ENCODE data around the gene SLCO1B1.
"Not testable (repeated sequence)": the region's sequence is repeated elsewhere in the genome, so short reads cannot be mapped to it uniquely, and the experiment has no call there.

The SLCO1B1 gene, protein sequence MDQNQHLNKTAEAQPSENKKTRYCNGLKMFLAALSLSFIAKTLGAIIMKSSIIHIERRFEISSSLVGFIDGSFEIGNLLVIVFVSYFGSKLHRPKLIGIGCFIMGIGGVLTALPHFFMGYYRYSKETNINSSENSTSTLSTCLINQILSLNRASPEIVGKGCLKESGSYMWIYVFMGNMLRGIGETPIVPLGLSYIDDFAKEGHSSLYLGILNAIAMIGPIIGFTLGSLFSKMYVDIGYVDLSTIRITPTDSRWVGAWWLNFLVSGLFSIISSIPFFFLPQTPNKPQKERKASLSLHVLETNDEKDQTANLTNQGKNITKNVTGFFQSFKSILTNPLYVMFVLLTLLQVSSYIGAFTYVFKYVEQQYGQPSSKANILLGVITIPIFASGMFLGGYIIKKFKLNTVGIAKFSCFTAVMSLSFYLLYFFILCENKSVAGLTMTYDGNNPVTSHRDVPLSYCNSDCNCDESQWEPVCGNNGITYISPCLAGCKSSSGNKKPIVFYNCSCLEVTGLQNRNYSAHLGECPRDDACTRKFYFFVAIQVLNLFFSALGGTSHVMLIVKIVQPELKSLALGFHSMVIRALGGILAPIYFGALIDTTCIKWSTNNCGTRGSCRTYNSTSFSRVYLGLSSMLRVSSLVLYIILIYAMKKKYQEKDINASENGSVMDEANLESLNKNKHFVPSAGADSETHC

DNA sequence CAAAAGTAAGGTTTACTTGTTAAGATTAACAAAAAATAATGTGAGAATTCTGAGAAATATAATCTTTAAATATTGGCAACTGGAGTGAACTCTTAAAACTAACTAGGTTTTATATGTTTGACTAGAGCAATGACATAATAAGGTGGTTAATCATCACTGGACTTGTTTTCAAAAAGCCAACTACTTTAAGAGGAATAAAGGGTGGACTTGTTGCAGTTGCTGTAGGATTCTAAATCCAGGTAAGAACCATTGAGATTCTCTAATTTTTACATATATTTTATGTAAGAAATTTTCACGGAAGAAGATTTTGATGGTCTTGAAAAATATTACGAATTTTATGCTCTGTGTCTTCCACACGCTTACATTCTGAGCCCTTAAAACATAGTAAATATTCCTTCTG, at the start of gene SLCO1B1:
Gene SLCO1B1 (plus strand): TSS at position 197 of the 400 bp plus-strand sequence. CDS start 10,381 bp downstream, outside the sequence.
- no peak for DNase-seq (ENCODE audit: low read depth in 2 of 2)

DNA sequence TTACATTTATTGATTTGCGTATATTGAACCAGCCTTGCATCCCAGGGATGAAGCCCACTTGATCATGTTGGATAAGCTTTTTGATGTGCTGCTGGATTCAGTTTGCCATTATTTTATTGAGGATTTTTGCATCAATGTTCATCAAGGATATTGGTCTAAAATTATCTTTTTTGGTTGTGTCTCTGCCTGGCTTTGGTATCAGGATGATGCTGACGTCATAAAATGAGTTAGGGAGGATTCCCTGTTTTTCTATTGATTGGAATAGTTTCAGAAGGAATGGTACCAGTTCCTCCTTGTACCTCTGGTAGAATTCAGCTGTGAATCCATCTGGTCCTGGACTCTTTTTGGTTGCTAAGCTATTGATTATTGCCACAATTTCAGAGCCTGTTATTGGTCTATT, 46.2 kb upstream of the SLCO1B1 start:
- not testable (repeated sequence) for DNase-seq (ENCODE audit: low read depth in 2 of 2)

DNA sequence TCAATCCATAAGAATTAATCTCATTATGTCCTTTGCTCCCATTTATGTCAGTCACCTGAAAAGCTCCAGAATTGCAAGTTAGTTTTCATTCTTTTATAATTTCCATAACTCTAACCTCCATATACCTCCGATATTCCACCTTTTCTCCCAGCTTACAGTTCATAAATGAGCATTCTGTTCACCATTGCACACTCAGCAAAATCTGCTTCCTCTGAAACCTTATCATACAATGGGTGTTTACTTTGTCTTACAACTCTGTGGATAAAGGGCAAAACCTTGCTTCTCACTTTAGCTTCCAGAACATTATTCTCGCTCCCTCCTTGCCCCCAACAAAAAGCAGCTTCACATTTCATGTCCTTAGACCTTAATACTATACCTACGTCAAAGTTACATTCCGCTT, 19.3 kb upstream of the SLCO1B1 start:
- no peak for DNase-seq (ENCODE audit: low read depth in 2 of 2)

DNA sequence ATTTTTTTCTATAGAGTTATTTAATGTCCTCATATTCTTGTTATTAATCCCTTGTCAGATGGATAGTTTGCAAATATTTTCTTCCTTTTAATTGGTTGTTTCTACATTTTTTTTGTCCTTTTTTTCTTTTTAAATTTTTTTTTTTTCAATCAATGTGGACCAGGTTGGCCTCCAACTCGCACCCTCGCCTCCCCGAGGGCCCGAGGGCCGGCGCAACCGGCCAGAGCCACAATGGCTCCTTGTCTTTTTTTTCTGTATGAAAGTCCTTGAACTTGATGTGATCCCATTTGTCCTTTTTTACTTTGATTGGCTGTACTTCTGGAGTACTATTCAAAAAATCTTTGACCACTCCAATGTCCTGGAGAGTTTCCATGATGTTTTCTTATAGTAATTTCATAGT, 17.7 kb upstream of the SLCO1B1 start:
- no peak for DNase-seq (ENCODE audit: low read depth in 2 of 2)

DNA sequence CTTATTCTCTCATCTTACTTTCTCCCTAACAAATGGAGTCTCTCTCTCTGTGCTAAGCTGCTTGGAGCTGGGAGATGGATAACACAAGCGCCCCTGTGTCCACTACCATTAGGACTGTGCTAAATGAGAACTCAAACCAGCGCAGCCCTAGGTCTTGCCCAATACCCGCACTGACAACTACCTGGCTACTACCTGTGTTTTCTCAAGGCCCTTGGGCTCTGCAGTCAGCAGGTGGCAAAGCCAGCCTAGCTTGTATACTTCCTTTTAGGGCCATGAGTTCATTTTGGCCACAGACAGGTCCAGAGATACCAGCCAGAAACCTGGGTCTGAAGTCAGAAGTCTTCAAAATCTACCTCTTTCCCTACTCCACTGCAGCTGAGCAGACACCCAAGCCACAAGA, 13.0 kb upstream of the SLCO1B1 start:
- no peak for DNase-seq (ENCODE audit: low read depth in 2 of 2)

DNA sequence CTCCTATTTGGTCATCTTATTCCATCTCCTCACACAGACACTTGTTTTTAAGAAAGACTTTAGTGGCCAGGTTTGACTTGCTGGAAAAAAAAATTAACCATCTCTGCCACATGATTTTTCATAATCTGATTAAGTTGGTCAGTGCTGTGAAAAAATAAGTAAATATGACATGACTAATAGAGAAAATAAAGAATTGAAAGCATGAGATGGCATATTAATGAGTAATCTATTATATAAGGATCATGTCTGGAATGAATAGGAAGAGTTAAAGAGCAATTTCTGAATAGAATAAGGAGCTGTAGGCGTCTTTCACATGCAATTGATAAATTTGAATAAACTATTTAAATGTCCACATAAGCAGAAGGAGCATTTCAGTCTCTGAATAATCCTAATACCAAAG, 12.2 kb upstream of the SLCO1B1 start:
- no peak for DNase-seq (ENCODE audit: low read depth in 2 of 2)

DNA sequence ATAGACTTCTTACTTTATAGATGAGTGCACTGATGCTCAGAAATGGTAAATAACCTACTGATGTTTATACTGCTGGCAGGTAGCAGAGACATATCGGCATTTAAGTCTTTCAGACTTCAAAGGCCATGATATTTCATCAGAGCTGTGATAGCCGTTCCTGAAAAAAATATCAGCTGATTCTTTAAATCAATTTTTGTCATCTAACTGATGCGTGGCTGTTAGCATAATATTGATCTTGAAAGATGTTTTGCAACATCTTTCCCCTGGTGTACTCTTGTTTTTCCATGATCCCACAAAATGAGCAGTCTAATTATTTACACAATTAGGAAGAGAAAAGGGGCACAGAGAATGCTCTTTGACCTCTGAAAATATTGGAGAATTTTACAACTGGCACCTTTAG, 1.6 kb upstream of the SLCO1B1 start:
- DNase-seq (ENCODE audit: low read depth in 2 of 2), result no peak

DNA sequence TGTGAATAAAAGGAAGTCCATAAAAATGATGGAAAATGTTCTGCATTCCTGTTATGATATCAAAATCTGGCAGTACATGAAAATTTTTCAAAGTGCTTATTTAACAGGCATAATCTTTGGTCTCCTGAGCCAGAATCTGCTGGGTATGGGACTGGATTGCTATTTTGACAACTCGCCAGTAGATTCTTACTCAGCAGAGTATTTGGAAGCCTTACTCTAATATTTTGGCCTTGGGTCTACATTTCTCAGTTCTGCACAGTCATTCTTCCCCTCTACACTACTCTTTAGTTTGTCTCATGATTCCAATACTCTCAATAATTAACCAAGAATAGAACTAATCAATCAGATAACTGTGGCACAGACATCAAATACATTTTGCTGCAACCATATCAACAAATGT, 1.1 kb upstream of the SLCO1B1 start:
- DNase-seq (ENCODE audit: low read depth in 2 of 2), result no peak

DNA sequence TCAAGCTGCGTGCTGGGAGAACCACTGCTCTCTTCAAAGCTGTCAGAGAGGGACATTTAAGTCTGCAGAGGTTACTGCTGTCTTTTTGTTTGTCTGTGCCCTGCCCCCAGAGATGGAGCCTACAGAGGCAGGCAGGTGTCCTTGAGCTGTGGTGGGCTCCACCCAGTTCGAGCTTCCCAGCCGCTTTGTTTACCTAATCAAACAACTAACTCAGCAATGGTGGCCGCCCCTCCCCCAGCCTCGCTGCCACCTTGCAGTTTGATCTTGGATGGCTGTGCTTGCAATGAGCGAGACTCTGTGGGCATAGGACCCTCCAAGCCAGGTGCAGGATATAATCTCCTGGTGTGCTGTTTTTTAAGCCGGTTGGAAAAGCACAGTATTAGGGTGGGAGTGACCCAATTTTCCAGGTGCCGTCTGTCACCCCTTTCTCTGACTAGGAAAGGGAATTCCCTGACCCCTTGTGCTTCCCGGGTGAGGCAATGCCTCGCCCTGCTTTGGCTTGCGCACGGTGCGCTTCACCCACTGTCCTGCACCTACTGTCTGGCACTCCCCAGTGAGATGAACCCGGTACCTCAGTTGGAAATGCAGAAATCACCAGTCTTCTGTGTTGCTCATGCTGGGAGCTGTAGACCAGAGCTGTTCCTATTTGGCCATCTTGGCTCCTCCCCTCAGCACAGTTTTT, 6.5 kb downstream of the SLCO1B1 start:
- DNase-seq (ENCODE audit: low read depth in 2 of 2), result not testable (repeated sequence)

DNA sequence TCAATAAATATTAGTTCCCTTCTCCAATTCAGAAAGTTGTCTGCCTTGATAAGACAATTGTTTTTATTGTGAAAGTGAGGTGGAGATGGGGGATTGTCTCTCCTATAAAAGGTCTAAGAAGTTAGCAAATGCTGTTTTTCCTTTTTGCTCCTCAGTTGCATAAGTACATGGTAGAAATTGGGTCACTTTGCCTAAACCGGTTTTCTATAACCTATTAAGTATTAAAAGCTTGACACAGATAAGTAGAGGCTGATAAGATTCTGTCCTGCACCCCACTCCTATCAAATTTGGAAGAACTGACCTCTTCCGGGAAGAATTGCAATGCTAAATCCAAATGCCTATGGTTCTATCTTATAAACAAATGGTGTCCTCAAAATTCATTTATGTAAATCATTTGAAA, 7.0 kb downstream of the SLCO1B1 start:
- no peak for DNase-seq (ENCODE audit: low read depth in 2 of 2)

DNA sequence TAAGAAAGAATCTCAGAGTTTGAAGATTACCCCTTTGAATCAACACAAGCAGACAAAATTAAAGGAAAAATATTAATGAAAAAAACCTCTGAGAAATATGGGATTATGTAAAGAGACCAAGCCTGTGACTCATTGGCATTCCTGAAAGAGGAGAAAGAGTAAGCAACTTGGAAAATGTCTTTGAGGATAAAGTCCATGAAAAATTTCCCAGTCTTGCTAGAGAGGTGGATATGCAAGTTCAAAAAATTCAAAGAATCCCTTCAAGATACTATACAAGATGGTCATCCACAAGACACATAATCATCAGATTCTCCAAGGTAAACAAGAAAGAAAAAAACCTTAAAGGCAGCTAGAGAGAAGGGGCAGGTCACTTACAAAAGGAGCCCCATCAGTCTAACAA, 13.3 kb downstream of the SLCO1B1 start:
- DNase-seq (ENCODE audit: low read depth in 2 of 2), result no peak

DNA sequence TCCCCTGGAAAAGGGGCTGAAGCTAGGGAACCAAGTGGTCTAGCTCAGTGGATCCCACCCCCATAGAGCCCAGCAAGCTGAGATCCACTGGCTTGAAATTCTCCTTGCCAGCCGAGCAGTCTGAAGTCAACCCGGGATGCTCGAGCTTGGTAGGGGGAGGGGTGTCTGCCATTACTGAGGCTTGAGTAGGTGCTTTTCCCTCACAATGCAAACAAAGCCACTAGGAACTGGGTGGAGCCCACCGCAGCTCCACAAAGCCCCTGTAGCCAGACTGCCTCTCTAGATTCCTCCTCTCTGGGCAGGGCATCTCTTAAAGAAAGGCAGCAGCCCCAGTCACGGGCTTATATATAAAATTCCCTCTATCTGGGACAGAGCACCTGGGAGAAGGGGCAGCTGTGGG, 18.9 kb downstream of the SLCO1B1 start:
- DNase-seq (ENCODE audit: low read depth in 2 of 2), result not testable (repeated sequence)

DNA sequence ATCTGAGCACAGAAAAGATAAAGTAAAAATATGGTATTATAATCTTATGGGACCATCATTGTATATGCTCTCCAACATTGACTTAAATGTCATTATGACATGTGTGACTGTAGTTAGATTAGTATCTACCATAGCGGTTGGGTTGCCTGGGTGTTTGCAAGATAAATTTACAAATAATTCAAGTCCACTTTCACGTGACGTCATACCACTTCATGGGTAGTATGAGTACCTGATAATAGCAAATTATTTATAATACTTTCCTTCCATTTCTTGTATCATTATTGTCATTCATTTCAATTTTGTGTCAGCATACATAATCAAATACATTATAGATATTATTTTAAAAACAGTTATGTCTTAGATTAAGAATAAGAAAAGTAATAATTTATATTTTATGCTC, 20.2 kb downstream of the SLCO1B1 start:
- no peak for DNase-seq (ENCODE audit: low read depth in 2 of 2)

DNA sequence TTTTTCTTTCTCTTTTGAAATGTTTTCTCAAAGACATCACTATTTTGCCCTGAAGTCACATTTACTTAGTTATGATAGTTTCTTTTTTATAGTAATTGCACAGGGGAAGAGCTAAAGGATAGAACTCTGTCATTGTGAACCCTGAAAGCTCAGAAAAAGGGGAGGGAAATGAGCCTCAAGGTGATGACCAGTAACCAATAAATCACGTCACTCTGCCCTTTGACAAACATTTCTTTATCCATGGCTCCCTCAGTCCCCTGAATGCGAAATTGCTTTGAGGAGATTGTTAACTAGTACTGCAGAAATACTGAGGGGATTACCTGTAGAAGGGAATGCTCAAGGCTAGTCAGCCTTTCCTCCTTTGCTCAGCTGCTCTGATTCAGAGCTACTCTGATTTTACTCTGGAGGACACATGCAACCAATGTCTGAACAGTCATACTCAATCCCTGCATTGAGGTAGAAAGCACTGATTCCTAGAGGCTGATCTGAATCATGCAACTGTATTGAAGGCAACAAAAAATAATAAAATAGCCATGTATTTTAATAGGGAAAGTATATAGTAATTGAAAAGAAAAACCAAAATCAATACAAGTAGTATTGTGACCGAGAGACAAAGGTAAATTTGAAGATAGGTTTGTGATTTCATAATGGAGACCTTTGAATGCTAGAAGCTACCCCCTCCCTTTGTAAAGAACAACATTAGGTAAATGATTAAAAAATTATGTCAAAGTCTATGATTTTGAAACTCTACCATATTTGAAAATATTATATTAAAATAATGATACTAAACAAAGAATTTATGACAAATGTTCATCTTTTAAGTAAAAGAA, 24.7 kb downstream of the SLCO1B1 start:
- DNase-seq (ENCODE audit: low read depth in 2 of 2), result no peak

DNA sequence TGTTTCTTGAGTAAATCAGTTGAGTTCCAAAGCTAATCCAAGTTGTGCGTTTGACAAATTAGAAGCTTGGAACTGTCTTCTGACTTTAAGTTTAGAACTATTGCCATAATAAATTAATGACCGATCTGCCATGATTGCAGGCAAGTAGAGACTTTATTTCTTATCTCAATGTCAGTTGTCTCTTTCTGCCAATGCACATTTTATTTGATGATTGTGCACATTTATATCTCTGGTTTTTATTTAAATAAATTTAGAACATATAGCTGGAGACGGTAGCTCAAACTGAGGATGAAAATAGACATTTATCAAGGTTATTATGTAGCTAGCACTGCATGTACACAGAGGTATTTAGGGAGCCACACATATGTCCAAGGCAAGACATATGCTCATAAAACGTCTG, 34.1 kb downstream of the SLCO1B1 start:
- no peak for DNase-seq (ENCODE audit: low read depth in 2 of 2)

DNA sequence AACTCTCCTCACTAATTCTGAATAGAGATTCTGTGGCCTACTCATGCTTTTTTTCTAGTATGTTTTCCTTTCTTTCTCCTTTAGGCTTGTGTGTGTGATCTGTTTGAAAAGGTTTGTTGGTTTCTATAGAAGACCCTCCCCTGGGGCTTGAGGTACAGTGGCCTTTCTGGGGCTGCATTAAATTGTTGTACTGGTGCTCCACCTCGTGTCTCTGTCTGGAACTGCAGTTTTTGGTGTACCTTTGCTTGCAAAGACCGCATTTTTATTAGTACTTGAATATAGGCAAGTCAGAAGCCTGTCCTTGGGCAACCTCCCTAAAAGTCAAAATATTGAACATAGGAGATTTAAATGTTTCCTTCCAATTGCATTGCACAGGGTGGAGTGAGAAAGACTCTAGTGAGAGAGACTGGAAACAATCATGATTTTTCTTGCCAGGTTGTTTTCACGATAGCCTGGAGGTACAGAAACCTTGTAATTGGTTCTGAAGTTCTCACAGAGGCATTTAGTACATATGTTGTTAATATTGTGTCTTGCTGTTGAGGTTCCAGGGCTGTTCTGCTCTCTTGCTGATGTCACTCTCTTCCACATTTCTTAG, 39.0 kb downstream of the SLCO1B1 start:
- DNase-seq (ENCODE audit: low read depth in 2 of 2), result peak in 1 of 2 experiments; percentile 11

DNA sequence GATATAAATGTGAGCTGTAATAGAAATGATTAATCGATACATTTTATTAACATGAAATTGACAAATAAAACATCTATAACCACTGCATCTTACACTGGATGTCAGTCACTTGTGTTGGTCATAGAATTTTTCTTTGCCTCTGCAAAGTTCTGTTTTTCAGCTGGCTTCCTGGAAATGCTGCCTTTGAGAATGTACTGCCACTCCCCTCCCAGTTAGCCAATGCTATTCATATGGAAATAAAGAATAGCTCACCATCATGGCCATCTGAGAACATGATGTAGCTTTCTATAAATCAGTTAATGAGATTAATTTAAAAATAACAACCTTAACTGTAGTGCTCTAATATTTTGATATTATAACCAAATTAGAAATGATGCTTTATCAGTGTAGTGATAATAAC, 41.1 kb downstream of the SLCO1B1 start:
- no peak for DNase-seq (ENCODE audit: low read depth in 2 of 2)

DNA sequence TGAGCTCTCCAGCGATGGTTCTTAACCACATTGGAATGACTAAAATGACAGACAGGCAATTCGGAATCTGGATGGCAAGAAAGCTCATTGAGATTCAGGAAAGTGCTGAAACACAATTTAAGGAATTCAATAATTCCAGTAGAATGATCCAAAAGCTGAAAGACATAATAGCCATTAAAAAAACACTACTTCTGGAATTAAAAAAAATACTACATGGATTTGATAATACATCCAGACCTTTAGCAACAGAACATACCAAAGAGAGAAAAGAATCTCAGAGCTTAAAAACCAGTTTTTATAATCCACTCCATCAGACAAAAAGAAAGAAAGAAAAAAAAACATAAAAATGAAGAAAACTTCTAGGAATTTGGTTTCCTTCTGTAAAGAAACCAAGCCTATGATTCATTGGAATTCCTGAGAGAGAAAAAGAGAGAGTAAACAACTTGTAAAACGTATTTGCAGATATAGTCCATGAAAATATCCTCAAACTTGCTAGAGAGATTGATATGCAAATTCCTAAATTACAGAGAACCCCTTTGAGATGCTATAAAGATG, 52.8 kb downstream of the SLCO1B1 start:
- DNase-seq (ENCODE audit: low read depth in 2 of 2), result no peak

DNA sequence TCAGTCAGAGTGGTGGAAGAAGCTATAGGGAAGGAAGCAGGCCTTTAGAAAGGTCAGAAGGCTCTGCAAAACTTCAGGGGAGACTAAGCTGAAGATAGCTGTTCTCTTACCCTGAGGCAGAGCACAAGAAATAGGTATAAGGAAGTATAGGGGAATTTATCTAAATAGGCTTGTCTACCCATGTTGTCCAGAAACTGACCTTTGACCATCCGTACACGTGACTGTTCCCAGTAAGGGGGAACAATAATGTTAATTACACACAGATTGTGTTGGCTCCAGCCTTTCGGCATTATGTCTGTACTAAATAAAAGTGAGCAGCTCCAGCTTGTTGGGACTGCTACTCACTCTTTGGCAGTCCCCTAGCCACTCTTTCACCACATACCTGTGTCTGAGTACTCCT, 59.0 kb downstream of the SLCO1B1 start:
- no peak for DNase-seq (ENCODE audit: low read depth in 2 of 2)

DNA sequence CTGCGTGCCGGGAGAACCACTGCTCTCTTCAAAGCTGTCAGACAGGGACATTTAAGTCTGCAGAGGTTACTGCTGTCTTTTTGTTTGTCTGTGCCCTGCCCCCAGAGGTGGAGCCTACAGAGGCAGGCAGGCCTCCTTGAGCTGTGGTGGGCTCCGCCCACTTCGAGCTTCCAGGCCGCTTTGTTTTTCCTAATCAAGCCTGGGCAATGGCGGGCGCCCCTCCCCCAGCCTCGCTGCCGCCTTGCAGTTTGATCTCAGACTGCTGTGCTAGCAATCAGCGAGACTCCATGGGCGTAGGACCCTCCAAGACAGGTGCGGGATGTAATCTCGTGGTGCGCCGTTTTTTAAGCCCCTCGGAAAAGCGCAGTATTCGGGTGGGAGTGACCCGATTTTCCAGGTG, 83.4 kb downstream of the SLCO1B1 start:
- DNase-seq (ENCODE audit: low read depth in 2 of 2), result not testable (repeated sequence)

DNA sequence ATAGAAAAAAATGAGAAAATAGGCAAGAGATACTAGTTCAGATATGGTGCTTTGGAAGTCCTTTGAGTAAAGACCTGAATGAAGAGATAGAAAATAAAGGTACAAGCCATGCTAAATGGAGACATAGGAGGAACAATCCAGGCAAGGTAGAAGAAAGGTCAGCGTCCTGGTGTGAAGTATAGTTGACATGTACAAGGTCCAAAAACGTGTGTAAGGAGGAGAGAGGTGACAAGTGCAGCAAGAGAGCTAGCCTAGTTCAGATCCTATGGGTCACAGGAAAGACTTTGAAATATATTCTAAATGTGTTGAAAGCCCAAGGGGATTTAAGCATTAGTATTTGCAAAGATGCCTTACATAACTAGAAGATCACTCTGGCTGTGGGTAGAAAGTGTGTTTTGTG, 88.2 kb downstream of the SLCO1B1 start:
- DNase-seq (ENCODE audit: low read depth in 2 of 2), result no peak

Data from stimulated activated CD4-positive, alpha-beta T cell treated with anti-CD3 and anti-CD28 coated beads, Interleukin-12 subunit alpha, Interleukin-12 subunit beta, amount 100 ng/mL, for 24 hours (primary cell).